A549 (cell line): ENCODE measurements around the gene OXTR. TPM values are rescaled to one million over a fixed set of nuclear protein-coding genes. Genes with fewer than 3 reads are reported as not detected.

Source experiments
- ATAC-seq, 2 experiments: fragments of 200-7000 bp in 1 of 2; fragments of >200 bp in 1 of 2; cut with Nextera tagmentation in 1 of 2; cut with Tn5 transposase in 1 of 2; 3 replicates each; pipeline versions ENCODE4 v1.8.0 to v1.9.1; 2018 to 2020; ENCODE audit warnings: mild to moderate bottlenecking in 1 of 2, moderate library complexity in 1 of 2
- CTCF ChIA-PET: fragments of 300-600 bp; sonication (Branson Sonifier 250); formaldehyde crosslinking; extraction: SDS; loops from one replicate; lab custom pipeline; 2021; ENCODE audit warnings: antibody characterized with exemption, inconsistent platforms; lab: Yijun Ruan, JAX
- POLR2A ChIA-PET: fragments of 350-600 bp; formaldehyde crosslinking; extraction: SDS; loops from one replicate; lab custom pipeline; 2021; ENCODE audit warnings: antibody characterized with exemption, inconsistent platforms; lab: Yijun Ruan, JAX
- DNase-seq, 2 experiments: peaks; one replicate each; pipeline versions ENCODE4 v3.0.0 to v3.0.0-alpha.2; 2011 to 2016; ENCODE audit warnings: low read depth in 1 of 2, low spot score in 1 of 2
- FAIRE-seq: peaks from 2 replicates; lab custom pipeline; 2011; peaks lifted over from hg19 to GRCh38; lab: Jason Lieb, UNC
- H3K27ac ChIP-seq, 2 experiments: fragments of >200 bp; sonication (Bioruptor Twin); formaldehyde crosslinking; 3 replicates each; pipeline ENCODE4 v1.5.1; 2016 to 2017
- H3K4me1 ChIP-seq: fragments of >200 bp; sonication (Bioruptor Twin); formaldehyde crosslinking; 3 replicates; pipeline ENCODE4 v1.6.1; 2016
- H3K4me2 ChIP-seq: fragments of >200 bp; sonication (Bioruptor Twin); formaldehyde crosslinking; 3 replicates; pipeline ENCODE4 v1.6.1; 2016
- H3K4me3 ChIP-seq: fragments of >200 bp; sonication (Bioruptor Twin); formaldehyde crosslinking; 3 replicates; pipeline ENCODE4 v1.5.1; 2016
- H3K9me3 ChIP-seq: fragments of >200 bp; sonication (Bioruptor Twin); formaldehyde crosslinking; 3 replicates; pipeline ENCODE4 v1.6.1; 2016
- CBX8 ChIP-seq: fragments of 200-600 bp; sonication (generic); IDR thresholded peaks from 2 replicates; pipeline ENCODE4 v1.6.1; 2016
- EHF ChIP-seq: fragments of 250-450 bp; sonication (Bioruptor Pico); IDR thresholded peaks from 2 replicates; pipeline ENCODE4 v1.5.0; 2020; ENCODE audit warnings: mild to moderate bottlenecking
- ESRRA ChIP-seq: fragments of 150-350 bp; IDR thresholded peaks from 2 replicates; pipeline ENCODE4 v1.6.1; 2014; ENCODE audit warnings: mild to moderate bottlenecking, low read length, borderline replicate concordance
- FOSB ChIP-seq: fragments of 250-450 bp; sonication (Bioruptor Pico); IDR thresholded peaks from 2 replicates; pipeline ENCODE4 v1.5.0; 2020; ENCODE audit warnings: mild to moderate bottlenecking, moderate library complexity
- FOXS1 ChIP-seq: fragments of 250-450 bp; sonication (Bioruptor Pico); IDR thresholded peaks from 2 replicates; pipeline ENCODE4 v1.5.0; 2020; ENCODE audit warnings: mild to moderate bottlenecking, moderate library complexity
- HDAC2 ChIP-seq: fragments of 200-600 bp; sonication (generic); IDR thresholded peaks from 2 replicates; pipeline ENCODE4 v1.6.1; 2016
- HOXB5 ChIP-seq: fragments of 250-450 bp; sonication (Bioruptor Pico); IDR thresholded peaks from 2 replicates; pipeline ENCODE4 v1.5.0; 2020; ENCODE audit warnings: mild to moderate bottlenecking, moderate library complexity
- JUN ChIP-seq, 2 experiments: fragments of >200 bp; sonication (Bioruptor Twin); formaldehyde crosslinking; IDR thresholded peaks; 2 replicates in 1 of 2; 3 replicates in 1 of 2; pipeline ENCODE4 v1.6.1; 2016 to 2017
- MYC ChIP-seq: IDR thresholded peaks from 2 replicates; pipeline ENCODE4 v1.6.1; 2012; ENCODE audit warnings: mild to moderate bottlenecking, inconsistent platforms, low read length, improper control_type of control experiment, borderline replicate concordance
- NPAS2 ChIP-seq: fragments of 250-450 bp; sonication (Bioruptor Pico); IDR thresholded peaks from 2 replicates; pipeline ENCODE4 v1.8.0; 2022; ENCODE audit warnings: mild to moderate bottlenecking, moderate library complexity, borderline replicate concordance
- POLR2A ChIP-seq: IDR thresholded peaks from 2 replicates; pipeline ENCODE4 v1.6.1; 2012; ENCODE audit warnings: mild to moderate bottlenecking, low read length
- POLR2AphosphoS2 ChIP-seq: conservative IDR thresholded peaks from 2 replicates; pipeline ENCODE4 v1.6.1; 2012; ENCODE audit warnings: low read length, improper control_type of control experiment, inconsistent platforms
- RAD21 ChIP-seq, 2 experiments: fragments of >200 bp in 1 of 2; sonication (Bioruptor Twin) in 1 of 2; formaldehyde crosslinking in 1 of 2; IDR thresholded peaks in 1 of 2; conservative IDR thresholded peaks in 1 of 2; 2 replicates in 1 of 2; 3 replicates in 1 of 2; pipeline ENCODE4 v1.6.1; 2012 to 2018; ENCODE audit warnings: inconsistent platforms in 1 of 2
- RCOR1 ChIP-seq: fragments of 150-350 bp; IDR thresholded peaks from 2 replicates; pipeline ENCODE4 v1.6.1; 2014; ENCODE audit warnings: antibody characterized with exemption, low read length, low read depth
- RFX5 ChIP-seq: fragments of 450-650 bp; IDR thresholded peaks from 2 replicates; pipeline ENCODE4 v1.7.1; 2014; ENCODE audit warnings: antibody characterized with exemption, mild to moderate bottlenecking, moderate library complexity
- SREBF2 ChIP-seq: fragments of 450-650 bp; IDR thresholded peaks from 2 replicates; pipeline ENCODE4 v1.6.1; 2014; ENCODE audit warnings: mild to moderate bottlenecking, moderate library complexity
- WGBS: methylation state at CpG from one replicate; pipeline ENCODE4 v1.1.6; 2017; ENCODE audit errors: missing lambda C conversion rate; 5-methylcytosine and 5-hydroxymethylcytosine counted together
- polyA plus RNA-seq, 4 experiments: library from polyadenylated mRNA; depleted of rRNA in 3 of 4; stranded (reverse); fragments of >200 nt; fragmentation: RNase III in 1 of 4; extraction: RNeasy Plus Mini Kit Qiagen cat#74134 plus additional on column Dnase treatment in 1 of 4; gene quantifications; 2 replicates in 3 of 4; 3 replicates in 1 of 4; pipeline ENCODE4 v1.2.3, GENCODE V29; 2011 to 2017
- TF ChIP-seq, protein P1 (sequence below): IDR thresholded peaks from 2 replicates; pipeline ENCODE4 v1.6.1; 2012
- TF ChIP-seq, protein P2 (sequence below): fragments of >200 bp; sonication (Bioruptor Twin); formaldehyde crosslinking; IDR thresholded peaks from 3 replicates; pipeline ENCODE4 v1.6.1; 2016
- TF ChIP-seq, protein P3 (sequence below): fragments of 450-650 bp; IDR thresholded peaks from 2 replicates; pipeline ENCODE4 v1.6.1; 2014; ENCODE audit warnings: antibody characterized with exemption
- TF ChIP-seq, protein P4 (sequence below): IDR thresholded peaks from 2 replicates; pipeline ENCODE4 v1.6.1; 2012; ENCODE audit warnings: low read depth, borderline replicate concordance

Gene OXTR
- polyA plus RNA-seq, 2 of the 4 experiments (the other 2 are of a cell fraction): 2.1 to 2.4 TPM

DNA sequence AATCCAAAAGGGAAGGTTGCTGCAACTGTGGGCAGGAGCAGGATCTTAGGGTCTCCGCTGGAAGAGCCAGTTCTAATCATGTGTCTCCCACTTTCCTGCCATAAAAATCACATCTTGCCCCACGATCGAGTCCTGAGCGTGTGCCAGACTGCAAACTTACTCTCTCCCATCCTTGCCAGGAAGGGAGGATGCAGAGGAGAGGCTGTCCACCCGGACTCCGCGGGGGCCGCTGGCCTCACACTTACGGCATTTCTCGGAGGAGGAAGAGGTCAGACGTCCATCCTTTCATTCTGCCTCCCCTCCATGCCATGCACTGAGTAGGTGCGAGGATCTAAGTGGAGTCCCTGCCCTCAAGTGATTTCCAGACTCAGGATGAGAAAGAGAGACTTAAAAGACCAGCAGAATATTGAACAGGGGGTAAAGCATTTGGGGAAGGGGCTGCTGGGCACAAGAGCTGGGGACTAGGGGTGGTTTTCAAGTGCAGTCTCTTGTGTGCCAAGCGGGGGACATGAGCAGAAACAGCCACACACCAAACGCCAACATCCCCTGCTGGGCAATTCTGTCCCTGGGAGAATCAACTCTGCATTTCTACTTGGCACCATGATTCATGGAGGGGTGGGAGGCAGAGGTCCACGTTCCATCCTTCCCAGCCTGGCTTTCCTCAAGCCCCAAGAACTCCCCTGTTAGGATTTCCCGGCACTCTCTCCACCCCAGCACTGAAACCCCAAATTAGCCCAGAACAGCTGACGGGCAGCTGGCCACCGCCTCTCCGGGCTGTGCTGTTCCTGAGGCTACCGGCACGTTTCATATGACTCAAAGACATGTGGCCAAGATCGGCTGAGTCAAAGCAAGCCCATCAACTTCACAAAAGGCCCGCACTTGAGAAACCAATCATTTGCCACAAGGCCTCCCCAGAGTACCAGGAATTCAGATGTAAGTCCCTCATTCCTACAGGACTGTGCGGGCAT, 11.6 kb downstream of the OXTR start:
- WGBS: 84% methylated on average over 24 of the region's 24 CpGs
- no peak for FAIRE-seq
- POLR2A ChIA-PET: no interaction called here

DNA sequence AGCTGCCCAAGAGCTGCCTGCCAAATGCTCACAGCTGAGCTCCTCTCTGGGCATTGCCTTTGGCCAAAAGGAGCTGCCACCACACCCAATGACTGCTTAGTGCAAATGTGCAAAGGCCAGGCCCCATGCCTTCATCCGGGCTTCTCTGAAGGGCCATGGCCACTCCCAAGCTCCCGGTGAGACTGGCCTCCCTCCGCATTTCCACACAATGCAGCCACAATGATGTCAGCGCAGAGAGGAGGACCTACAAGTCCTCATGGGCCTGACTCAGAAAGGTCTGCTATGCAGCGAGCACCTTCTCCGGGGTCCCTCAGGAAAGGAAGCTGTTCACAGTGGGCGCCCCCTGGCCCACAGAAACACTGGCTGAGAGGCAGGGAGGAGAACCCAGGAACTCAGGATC, 12.7 kb downstream of the OXTR start:
- no peak for DNase-seq
- no peak for TF ChIP-seq CBX8
- TF ChIP-seq, protein P1, sequence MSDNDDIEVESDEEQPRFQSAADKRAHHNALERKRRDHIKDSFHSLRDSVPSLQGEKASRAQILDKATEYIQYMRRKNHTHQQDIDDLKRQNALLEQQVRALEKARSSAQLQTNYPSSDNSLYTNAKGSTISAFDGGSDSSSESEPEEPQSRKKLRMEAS: no peak
- no peak for TF ChIP-seq EHF (CRISPR knock-in tag)
- no peak for TF ChIP-seq RFX5
- no peak for TF ChIP-seq HOXB5
- no peak for TF ChIP-seq MYC
- no peak for TF ChIP-seq HDAC2
- TF ChIP-seq POLR2AphosphoS2: no peak
- TF ChIP-seq, protein P2, sequence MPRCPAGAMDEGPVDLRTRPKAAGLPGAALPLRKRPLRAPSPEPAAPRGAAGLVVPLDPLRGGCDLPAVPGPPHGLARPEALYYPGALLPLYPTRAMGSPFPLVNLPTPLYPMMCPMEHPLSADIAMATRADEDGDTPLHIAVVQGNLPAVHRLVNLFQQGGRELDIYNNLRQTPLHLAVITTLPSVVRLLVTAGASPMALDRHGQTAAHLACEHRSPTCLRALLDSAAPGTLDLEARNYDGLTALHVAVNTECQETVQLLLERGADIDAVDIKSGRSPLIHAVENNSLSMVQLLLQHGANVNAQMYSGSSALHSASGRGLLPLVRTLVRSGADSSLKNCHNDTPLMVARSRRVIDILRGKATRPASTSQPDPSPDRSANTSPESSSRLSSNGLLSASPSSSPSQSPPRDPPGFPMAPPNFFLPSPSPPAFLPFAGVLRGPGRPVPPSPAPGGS: no peak
- TF ChIP-seq POLR2A: no peak
- TF ChIP-seq, protein P3, sequence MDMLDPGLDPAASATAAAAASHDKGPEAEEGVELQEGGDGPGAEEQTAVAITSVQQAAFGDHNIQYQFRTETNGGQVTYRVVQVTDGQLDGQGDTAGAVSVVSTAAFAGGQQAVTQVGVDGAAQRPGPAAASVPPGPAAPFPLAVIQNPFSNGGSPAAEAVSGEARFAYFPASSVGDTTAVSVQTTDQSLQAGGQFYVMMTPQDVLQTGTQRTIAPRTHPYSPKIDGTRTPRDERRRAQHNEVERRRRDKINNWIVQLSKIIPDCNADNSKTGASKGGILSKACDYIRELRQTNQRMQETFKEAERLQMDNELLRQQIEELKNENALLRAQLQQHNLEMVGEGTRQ: no peak
- no peak for TF ChIP-seq FOSB (CRISPR knock-in tag)
- no peak for TF ChIP-seq RCOR1
- no peak for FAIRE-seq
- no peaks in the 10 kb centered on the region for H3K4me1 ChIP-seq
- WGBS: 92% methylated on average over 7 of the region's 7 CpGs
- ChIA-PET POLR2A (no interaction called here), CTCF (interaction anchor here (1.5 to 6.5 kb wide), 2 partner anchors 13 to 21 kb away, joined by 4 to 48 read pairs; partner anchors contain the start of gene OXTR)
- H3K27ac ChIP-seq: no peak overlapping the region
- H3K4me3 ChIP-seq: no peak overlapping the region
- no peak overlapping the region for H3K4me2 ChIP-seq
- no peaks in the 10 kb centered on the region for H3K9me3 ChIP-seq
- no peak for ATAC-seq

More for the DNA sequence above, 11.6 kb downstream of the OXTR start:
- TF ChIP-seq RAD21 (conservative IDR thresholded peaks at IDR 0.05 in 1 of 2, IDR thresholded peaks at IDR 0.05 in 1 of 2) (no peak), ESRRA (no peak), HDAC2 (no peak), FOXS1 (no peak), NPAS2 (CRISPR knock-in tag) (no peak), SREBF2 (no peak), JUN (IDR thresholded peaks at IDR 0.05) (no peak), EHF (CRISPR knock-in tag) (no peak)
- TF ChIP-seq, protein P4, sequence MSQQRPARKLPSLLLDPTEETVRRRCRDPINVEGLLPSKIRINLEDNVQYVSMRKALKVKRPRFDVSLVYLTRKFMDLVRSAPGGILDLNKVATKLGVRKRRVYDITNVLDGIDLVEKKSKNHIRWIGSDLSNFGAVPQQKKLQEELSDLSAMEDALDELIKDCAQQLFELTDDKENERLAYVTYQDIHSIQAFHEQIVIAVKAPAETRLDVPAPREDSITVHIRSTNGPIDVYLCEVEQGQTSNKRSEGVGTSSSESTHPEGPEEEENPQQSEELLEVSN: no peak
- TF ChIP-seq, all 56 proteins: peak for 0
- Histone ChIP-seq H3K27ac (0 out of 6 replicates have a peak overlapping the region, but pooled peaks of 1 of the 2 experiments have one; percentile 12), H3K4me2 (no peak overlapping the region), H3K4me1 (no peaks in the 10 kb centered on the region), H3K9me3 (no peaks in the 10 kb centered on the region), H3K4me3 (no peak overlapping the region)
- no peak for ATAC-seq
- CTCF ChIA-PET: interaction anchor here (4.3 kb wide), 1 partner anchor 12 kb away, joined by 36 read pairs; the partner anchor contains the start of gene OXTR
- no peak for DNase-seq
